Neural cell (in vitro differentiated cells): Measurements from ENCODE around the gene SPPL2A.

Experiments used
- CTCF ChIP-seq: fragments of 450-650 bp; IDR thresholded peaks from 2 replicates; pipeline ENCODE4 v1.5.1; 2014; ENCODE audit warnings: antibody characterized with exemption, mild to moderate bottlenecking, moderate library complexity; ENCODE audit not compliant: poor library complexity, severe bottlenecking
- EZH2 ChIP-seq: fragments of 200-600, 300-800 bp; shearing (Covaris generic), sonication (generic); IDR thresholded peaks from 2 replicates; pipeline ENCODE4 v1.6.1; 2014; ENCODE audit warnings: antibody characterized with exemption, low read length, borderline replicate concordance, mild to moderate bottlenecking; ENCODE audit not compliant: insufficient read depth, poor library complexity, severe bottlenecking
- MXI1 ChIP-seq: fragments of 450-650 bp; conservative IDR thresholded peaks from 2 replicates; pipeline ENCODE4 v1.6.1; 2014; ENCODE audit warnings: antibody characterized with exemption, mild to moderate bottlenecking; ENCODE audit not compliant: poor library complexity, severe bottlenecking
- POLR2AphosphoS5 ChIP-seq: IDR thresholded peaks from 2 replicates; pipeline ENCODE4 v1.6.1; 2012
- REST ChIP-seq: IDR thresholded peaks from 2 replicates; pipeline ENCODE4 v1.6.1; 2012; ENCODE audit warnings: borderline replicate concordance
- SMC3 ChIP-seq: fragments of 450-650 bp; conservative IDR thresholded peaks from 2 replicates; pipeline ENCODE4 v1.6.1; 2014; ENCODE audit warnings: antibody characterized with exemption, mild to moderate bottlenecking, moderate library complexity; ENCODE audit not compliant: poor library complexity

GRCh38 chr15:50652671-50653070 is 112.8 kb downstream of the SPPL2A start:
- TF ChIP-seq CTCF: no peak
- TF ChIP-seq SMC3: no peak
- no peak for TF ChIP-seq EZH2
- no peak for TF ChIP-seq REST
- no peak for TF ChIP-seq POLR2AphosphoS5
- TF ChIP-seq MXI1: no peak
